Measurements from ENCODE around the gene CD28.

The CD28 gene

DNA sequence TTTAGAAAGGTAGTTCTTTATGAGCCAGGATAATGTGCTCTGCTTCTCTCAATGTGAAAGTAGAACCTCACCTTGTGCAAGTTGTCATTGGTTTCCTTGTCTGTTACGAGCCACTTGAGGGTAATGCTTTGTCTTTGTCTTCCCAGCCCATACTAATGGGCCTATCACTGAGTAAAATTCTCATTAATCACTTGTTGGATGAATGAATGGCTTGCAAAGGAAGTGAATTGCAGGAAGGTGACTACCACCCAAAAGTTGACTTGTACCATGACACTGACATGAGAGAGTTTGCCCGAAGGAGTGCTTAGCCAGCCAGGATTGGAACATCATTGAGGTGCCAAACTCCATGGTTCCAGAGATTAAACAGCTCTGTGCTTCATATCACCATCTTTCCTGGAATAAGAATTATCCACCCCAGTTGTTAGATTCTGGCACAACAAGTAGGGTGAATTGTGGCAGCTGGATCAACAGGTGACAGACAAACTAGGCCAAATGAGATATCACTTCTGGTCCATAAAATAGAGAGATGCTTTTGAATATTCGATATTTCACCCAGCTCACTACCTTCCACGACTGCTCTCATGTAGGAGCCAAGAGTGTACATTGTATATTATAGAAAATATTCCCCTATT, 20.5 kb upstream of the CD28 start:
- H3K27me3 ChIP-seq (ENCODE audit: control insufficient read depth, insufficient read depth, low read length): no peaks in the 10 kb centered on the region; the same call in 1 of the 2 replicates
- H3K4me3 ChIP-seq (ENCODE audit: low read length): no peak overlapping the region
- no peaks in the 10 kb centered on the region for H3K4me1 ChIP-seq (ENCODE audit: control insufficient read depth, insufficient read depth, low read length)
- H3K36me3 ChIP-seq (ENCODE audit: control insufficient read depth, insufficient read depth, low read length): no peaks in the 10 kb centered on the region
- no CpG with 5 or more reads among the region's 4 CpGs for WGBS (ENCODE audit: insufficient coverage, insufficient read length)
- no peak overlapping the region for H3K27ac ChIP-seq (ENCODE audit: low read length)
- no peaks in the 10 kb centered on the region for H3K9me3 ChIP-seq (ENCODE audit: control insufficient read depth, insufficient read depth, low read length)
- DNase-seq (ENCODE audit: low read depth, low spot score): no peak

- Histone ChIP-seq H3K27ac (ENCODE audit: low read length) (no peak overlapping the region), H3K4me3 (ENCODE audit: low read length) (no peak overlapping the region), H3K4me1 (ENCODE audit: control insufficient read depth, insufficient read depth, low read length) (no peaks in the 10 kb centered on the region), H3K9me3 (ENCODE audit: control insufficient read depth, insufficient read depth, low read length) (no peaks in the 10 kb centered on the region), H3K27me3 (ENCODE audit: control insufficient read depth, insufficient read depth, low read length) (no peaks in the 10 kb centered on the region; the same call in 1 of the 2 replicates), H3K36me3 (ENCODE audit: control insufficient read depth, insufficient read depth, low read length) (no peaks in the 10 kb centered on the region)
- WGBS (ENCODE audit: insufficient coverage, insufficient read length): no CpG with 5 or more reads among the region's 2 CpGs
- DNase-seq (ENCODE audit: low read depth, low spot score): no peak
Measured at GRCh38 chr2:203687165-203687564, 19.3 kb upstream of the CD28 start.

- Histone ChIP-seq H3K27me3 (ENCODE audit: control insufficient read depth, insufficient read depth, low read length) (no peaks in the 10 kb centered on the region; the same call in 1 of the 2 replicates), H3K4me3 (ENCODE audit: low read length) (no peak overlapping the region), H3K36me3 (ENCODE audit: control insufficient read depth, insufficient read depth, low read length) (no peaks in the 10 kb centered on the region), H3K27ac (ENCODE audit: low read length) (no peak overlapping the region), H3K4me1 (ENCODE audit: control insufficient read depth, insufficient read depth, low read length) (no peaks in the 10 kb centered on the region), H3K9me3 (ENCODE audit: control insufficient read depth, insufficient read depth, low read length) (no peaks in the 10 kb centered on the region)
- no peak for DNase-seq (ENCODE audit: low read depth, low spot score)
- no CpG with 5 or more reads among the region's 4 CpGs for WGBS (ENCODE audit: insufficient coverage, insufficient read length)
Measured at GRCh38 chr2:203688798-203689197, 17.6 kb upstream of the CD28 start.

- no peak for DNase-seq (ENCODE audit: low read depth, low spot score)
- Histone ChIP-seq H3K27me3 (ENCODE audit: control insufficient read depth, insufficient read depth, low read length) (no peaks in the 10 kb centered on the region; the same call in 1 of the 2 replicates), H3K4me1 (ENCODE audit: control insufficient read depth, insufficient read depth, low read length) (no peaks in the 10 kb centered on the region), H3K36me3 (ENCODE audit: control insufficient read depth, insufficient read depth, low read length) (no peaks in the 10 kb centered on the region), H3K9me3 (ENCODE audit: control insufficient read depth, insufficient read depth, low read length) (no peaks in the 10 kb centered on the region), H3K4me3 (ENCODE audit: low read length) (no peak overlapping the region), H3K27ac (ENCODE audit: low read length) (no peak overlapping the region)
- no CpG with 5 or more reads among the region's 8 CpGs for WGBS (ENCODE audit: insufficient coverage, insufficient read length)
Measured at GRCh38 chr2:203689426-203690116, 16.9 kb upstream of the CD28 start.

DNA sequence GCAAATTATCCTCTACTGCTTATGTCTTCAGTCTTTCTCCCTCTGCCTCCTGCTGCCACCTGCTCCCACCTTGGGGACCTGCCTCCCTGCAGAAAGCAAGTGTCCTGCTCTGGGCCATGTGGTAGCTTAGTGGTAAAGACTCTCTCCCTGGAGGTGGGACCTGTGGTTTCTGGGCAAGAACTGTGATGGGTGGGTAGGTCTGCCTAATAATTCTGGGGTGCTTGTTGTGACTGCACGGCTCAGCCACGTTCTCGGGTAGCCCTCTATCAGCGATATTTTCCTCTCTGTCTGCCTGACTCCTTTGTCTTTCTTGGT, 16.4 kb upstream of the CD28 start:
- Histone ChIP-seq H3K4me1 (ENCODE audit: control insufficient read depth, insufficient read depth, low read length) (no peaks in the 10 kb centered on the region), H3K27ac (ENCODE audit: low read length) (no peak overlapping the region), H3K4me3 (ENCODE audit: low read length) (no peak overlapping the region), H3K27me3 (ENCODE audit: control insufficient read depth, insufficient read depth, low read length) (no peaks in the 10 kb centered on the region; the same call in 1 of the 2 replicates), H3K9me3 (ENCODE audit: control insufficient read depth, insufficient read depth, low read length) (no peaks in the 10 kb centered on the region), H3K36me3 (ENCODE audit: control insufficient read depth, insufficient read depth, low read length) (no peaks in the 10 kb centered on the region)
- DNase-seq (ENCODE audit: low read depth, low spot score): no peak
- WGBS (ENCODE audit: insufficient coverage, insufficient read length): no CpG with 5 or more reads among the region's 4 CpGs

GRCh38 chr2:203690441-203691047, 15.9 kb upstream of the CD28 start:
- no peaks in the 10 kb centered on the region for H3K4me1 ChIP-seq (ENCODE audit: control insufficient read depth, insufficient read depth, low read length)
- H3K27me3 ChIP-seq (ENCODE audit: control insufficient read depth, insufficient read depth, low read length): no peaks in the 10 kb centered on the region; the same call in 1 of the 2 replicates
- no peaks in the 10 kb centered on the region for H3K9me3 ChIP-seq (ENCODE audit: control insufficient read depth, insufficient read depth, low read length)
- H3K27ac ChIP-seq (ENCODE audit: low read length): no peak overlapping the region
- no CpG with 5 or more reads among the region's 5 CpGs for WGBS (ENCODE audit: insufficient coverage, insufficient read length)
- no peak overlapping the region for H3K4me3 ChIP-seq (ENCODE audit: low read length)
- DNase-seq (ENCODE audit: low read depth, low spot score): no peak
- no peaks in the 10 kb centered on the region for H3K36me3 ChIP-seq (ENCODE audit: control insufficient read depth, insufficient read depth, low read length)

DNA sequence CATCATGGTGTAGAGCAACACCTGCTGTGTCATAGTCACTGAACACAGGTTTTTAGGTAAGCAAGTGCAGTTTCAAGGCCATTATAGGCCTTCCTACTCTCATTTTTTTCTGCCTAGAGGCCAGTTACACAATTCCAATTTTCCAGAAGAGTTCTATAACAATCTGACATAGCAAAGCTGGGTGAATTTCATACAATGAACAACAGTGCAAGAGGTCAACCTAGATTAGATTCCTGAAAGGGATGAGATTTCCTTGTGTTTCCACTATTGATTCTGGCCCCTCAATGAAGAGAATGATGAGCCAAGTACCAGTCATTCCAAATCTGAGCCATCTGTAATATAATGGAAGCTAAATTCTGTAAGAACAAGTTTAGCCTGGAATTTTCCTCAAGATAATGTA, 15.3 kb upstream of the CD28 start:
- no peak overlapping the region for H3K4me3 ChIP-seq (ENCODE audit: low read length)
- H3K4me1 ChIP-seq (ENCODE audit: control insufficient read depth, insufficient read depth, low read length): no peaks in the 10 kb centered on the region
- H3K36me3 ChIP-seq (ENCODE audit: control insufficient read depth, insufficient read depth, low read length): no peaks in the 10 kb centered on the region
- no peaks in the 10 kb centered on the region for H3K9me3 ChIP-seq (ENCODE audit: control insufficient read depth, insufficient read depth, low read length)
- H3K27ac ChIP-seq (ENCODE audit: low read length): no peak overlapping the region
- no peak for DNase-seq (ENCODE audit: low read depth, low spot score)
- H3K27me3 ChIP-seq (ENCODE audit: control insufficient read depth, insufficient read depth, low read length): no peaks in the 10 kb centered on the region; the same call in 1 of the 2 replicates

DNA sequence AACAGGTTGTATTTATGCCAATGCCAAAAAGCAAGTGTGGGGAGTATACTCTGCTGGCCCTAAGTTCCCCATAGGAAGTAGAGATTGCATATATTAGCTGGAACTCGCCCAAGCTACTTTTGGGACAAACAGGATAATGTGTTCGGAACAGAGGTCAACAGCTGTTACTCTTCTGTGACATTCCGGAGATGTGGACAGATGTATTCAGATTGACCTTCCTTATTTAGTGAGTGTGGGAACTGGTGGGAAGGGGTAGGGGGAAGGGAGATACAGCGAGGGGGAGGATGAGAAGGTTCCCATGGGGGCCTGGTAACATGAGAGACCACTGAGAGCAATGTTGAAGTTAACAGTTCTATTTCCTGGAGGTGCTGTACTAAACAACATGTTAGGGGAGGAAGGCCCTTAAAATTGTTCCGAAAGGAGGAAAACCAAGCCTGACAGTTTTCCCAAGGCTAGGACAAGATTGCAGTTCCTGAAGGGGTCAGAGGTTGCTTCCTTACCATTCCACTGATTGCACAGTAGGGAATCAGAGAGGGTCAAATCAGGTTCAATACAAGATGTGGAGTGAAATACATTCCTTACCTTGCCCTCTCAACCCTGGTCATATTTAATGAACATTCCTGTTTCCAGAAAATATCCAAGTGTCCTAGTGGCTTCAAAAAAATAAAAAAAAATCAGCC, 14.3 kb upstream of the CD28 start:
- DNase-seq (ENCODE audit: low read depth, low spot score): no peak
- Histone ChIP-seq H3K4me3 (ENCODE audit: low read length) (no peak overlapping the region), H3K27ac (ENCODE audit: low read length) (no peak overlapping the region), H3K27me3 (ENCODE audit: control insufficient read depth, insufficient read depth, low read length) (no peaks in the 10 kb centered on the region; the same call in 1 of the 2 replicates), H3K4me1 (ENCODE audit: control insufficient read depth, insufficient read depth, low read length) (no peaks in the 10 kb centered on the region), H3K36me3 (ENCODE audit: control insufficient read depth, insufficient read depth, low read length) (no peaks in the 10 kb centered on the region), H3K9me3 (ENCODE audit: control insufficient read depth, insufficient read depth, low read length) (no peaks in the 10 kb centered on the region)
- WGBS (ENCODE audit: insufficient coverage, insufficient read length): no CpG with 5 or more reads among the region's 5 CpGs

GRCh38 chr2:203693242-203693879, 13.1 kb upstream of the CD28 start:
- Histone ChIP-seq H3K36me3 (ENCODE audit: control insufficient read depth, insufficient read depth, low read length) (no peaks in the 10 kb centered on the region), H3K4me1 (ENCODE audit: control insufficient read depth, insufficient read depth, low read length) (no peaks in the 10 kb centered on the region), H3K9me3 (ENCODE audit: control insufficient read depth, insufficient read depth, low read length) (no peaks in the 10 kb centered on the region), H3K27ac (ENCODE audit: low read length) (no peak overlapping the region), H3K27me3 (ENCODE audit: control insufficient read depth, insufficient read depth, low read length) (no peaks in the 10 kb centered on the region; the same call in 1 of the 2 replicates), H3K4me3 (ENCODE audit: low read length) (no peak overlapping the region)
- WGBS (ENCODE audit: insufficient coverage, insufficient read length): no CpG with 5 or more reads among the region's 6 CpGs
- no peak for DNase-seq (ENCODE audit: low read depth, low spot score)

DNA sequence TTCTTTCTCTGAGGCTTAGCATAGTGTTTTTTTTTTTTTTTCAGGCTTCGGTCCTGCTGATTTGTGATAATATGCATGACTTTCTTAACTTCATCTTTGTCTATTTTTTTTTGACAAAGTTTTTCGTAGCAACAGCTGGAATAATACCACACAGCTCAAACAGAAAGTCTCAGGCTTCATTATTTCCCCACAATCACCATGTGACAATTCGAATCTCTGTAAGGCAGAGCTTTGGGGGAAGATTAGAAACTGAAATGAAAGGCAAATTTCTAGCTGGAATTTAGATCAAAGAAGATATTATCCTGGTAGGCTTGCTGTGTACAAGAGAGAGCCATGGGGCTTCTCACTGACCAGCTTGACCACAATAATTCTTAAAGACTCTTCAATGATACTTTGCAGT, 12.2 kb upstream of the CD28 start:
- no peaks in the 10 kb centered on the region for H3K4me1 ChIP-seq (ENCODE audit: control insufficient read depth, insufficient read depth, low read length)
- H3K9me3 ChIP-seq (ENCODE audit: control insufficient read depth, insufficient read depth, low read length): no peaks in the 10 kb centered on the region

More for the DNA sequence above, 12.2 kb upstream of the CD28 start:
- no peak for DNase-seq (ENCODE audit: low read depth, low spot score)
- Histone ChIP-seq H3K27me3 (ENCODE audit: control insufficient read depth, insufficient read depth, low read length) (no peaks in the 10 kb centered on the region; the same call in 1 of the 2 replicates), H3K36me3 (ENCODE audit: control insufficient read depth, insufficient read depth, low read length) (no peaks in the 10 kb centered on the region), H3K4me3 (ENCODE audit: low read length) (no peak overlapping the region), H3K27ac (ENCODE audit: low read length) (no peak overlapping the region)
- WGBS (ENCODE audit: insufficient coverage, insufficient read length): no CpG with 5 or more reads among the region's 3 CpGs

All from iPS DF 6.9 (cell line).